Sigmoid colon (tissue), 7 donors: ENCODE data around the gene FTO. TPM values are rescaled to one million over a fixed set of nuclear protein-coding genes. Genes with fewer than 3 reads are reported as not detected.

Experiments used
- DNase-seq: peaks from one replicate; pipeline ENCODE4 v3.0.0-alpha.2; 2019
- H3K27ac ChIP-seq, 4 donors: fragments of 200-600 bp; sonication (generic); one replicate each; pipeline ENCODE4 v1.5.1; 2016 to 2019; ENCODE audit warnings: mild to moderate bottlenecking in 1 of 4
- H3K27me3 ChIP-seq, 3 donors: fragments of 200-600 bp; sonication (generic); one replicate each; pipeline ENCODE4 v1.5.1; 2019; ENCODE audit warnings: mild to moderate bottlenecking in 1 of 3
- H3K36me3 ChIP-seq, 4 donors: fragments of 200-600 bp; sonication (generic); one replicate each; pipeline ENCODE4 v1.5.1; 2016 to 2019
- H3K4me1 ChIP-seq, 4 donors: fragments of 200-600 bp; sonication (generic); one replicate each; pipeline ENCODE4 v1.5.1; 2017 to 2019
- H3K4me3 ChIP-seq, 4 donors: fragments of 200-600 bp; sonication (generic); one replicate each; pipeline ENCODE4 v1.5.1; 2017 to 2019; ENCODE audit warnings: mild to moderate bottlenecking in 2 of 4, moderate library complexity in 1 of 4
- H3K9me3 ChIP-seq, 4 donors: fragments of 200-600 bp in 3 of 4; sonication (generic) in 3 of 4; one replicate each; pipeline versions ENCODE4 v1.5.1 to v1.6.1; 2013 to 2019
- CTCF ChIP-seq, 4 experiments: fragments of 450-650 bp in 3 of 4; fragments of 200-600 bp in 1 of 4; IDR thresholded peaks; one replicate each; pipeline ENCODE4 v1.5.1; 2016 to 2019; ENCODE audit warnings: antibody characterized with exemption in 4 of 4, mild to moderate bottlenecking in 3 of 4, moderate library complexity in 2 of 4
- EP300 ChIP-seq, 4 donors: sonication (generic); formaldehyde crosslinking; IDR thresholded peaks; one replicate each; pipeline ENCODE4 v1.6.1; 2017; ENCODE audit warnings: antibody characterized with exemption in 4 of 4
- POLR2A ChIP-seq, 2 donors: fragments of 450-650 bp; IDR thresholded peaks; one replicate each; pipeline ENCODE4 v1.6.1; 2016; ENCODE audit warnings: antibody characterized with exemption in 2 of 2, mild to moderate bottlenecking in 2 of 2, moderate library complexity in 2 of 2
- POLR2AphosphoS5 ChIP-seq, 4 donors: sonication (generic); formaldehyde crosslinking; IDR thresholded peaks; one replicate each; pipeline ENCODE4 v1.6.1; 2017; ENCODE audit warnings: antibody characterized with exemption in 4 of 4
- WGBS, 2 donors: extraction: QIAGEN DNeasy Blood & Tissue Kit; methylation state at CpG; one replicate each; pipeline ENCODE4 v1.1.7; 2013; 5-methylcytosine and 5-hydroxymethylcytosine counted together
- intact Hi-C: fragments of 100-400 bp; cut with DNase I; formaldehyde crosslinking; loops from one replicate; pipeline ENCODE4 v1.15.1; 2023
- polyA plus RNA-seq, 3 donors: library from polyadenylated mRNA; stranded (reverse); fragments of 200-250 nt; gene quantifications; one replicate each; pipeline ENCODE4 v1.2.3, GENCODE V29; 2013
- total RNA-seq, 4 donors: library from RNA; depleted of rRNA; stranded (reverse); fragments of >200 nt; gene quantifications; one replicate each; pipeline ENCODE4 v1.1.0, GENCODE V29; 2016
- donor health status: healthy with polysubstance abuse.
- donor health status: Bipolar disorder and iron deficiency.
- donor health status: healthy.

Gene FTO
- total and polyA plus RNA-seq, 7 donors: 9.9 to 97.2 (median 77.8) TPM

GRCh38 chr16:53744449-53744848 lies 40.5 kb downstream of the FTO start:
- intact Hi-C loops: no loop called here
- Histone ChIP-seq H3K27me3 (no peaks in the 10 kb centered on the region), H3K4me3 (no peak overlapping the region), H3K9me3 (no peaks in the 10 kb centered on the region), H3K27ac (no peak overlapping the region), H3K4me1 (peaks cover 0 to 35% (median 24%) of the 10 kb centered on the region in 4 donors), H3K36me3 (no peaks in the 10 kb centered on the region)
- 13 to 38% methylated on average over 3 of the region's 3 CpGs for WGBS, 2 donors
- TF ChIP-seq EP300 (IDR thresholded peaks at IDR 0.05) (no peak), POLR2A (IDR thresholded peaks at IDR 0.05) (no peak), POLR2AphosphoS5 (IDR thresholded peaks at IDR 0.05) (no peak), CTCF (IDR thresholded peaks at IDR 0.05) (no peak)
- DNase-seq: no peak

- intact Hi-C loops: no loop called here
- Histone ChIP-seq H3K4me3 (no peak overlapping the region), H3K27ac (peak overlapping the region in 1 of 4 donors; percentile 17), H3K27me3 (no peaks in the 10 kb centered on the region), H3K9me3 (no peaks in the 10 kb centered on the region), H3K4me1 (peaks cover 0 to 35% (median 24%) of the 10 kb centered on the region in 4 donors), H3K36me3 (no peaks in the 10 kb centered on the region)
- TF ChIP-seq POLR2A (IDR thresholded peaks at IDR 0.05): no peak
- no peak for TF ChIP-seq CTCF (IDR thresholded peaks at IDR 0.05)
- TF ChIP-seq POLR2AphosphoS5 (IDR thresholded peaks at IDR 0.05): no peak
- no peak for TF ChIP-seq EP300 (IDR thresholded peaks at IDR 0.05)
- 34 to 56% methylated on average over 3 of the region's 3 CpGs for WGBS, 2 donors
- no peak for DNase-seq
Measured at GRCh38 chr16:53745086-53745485, 41.1 kb downstream of the FTO start.

DNA sequence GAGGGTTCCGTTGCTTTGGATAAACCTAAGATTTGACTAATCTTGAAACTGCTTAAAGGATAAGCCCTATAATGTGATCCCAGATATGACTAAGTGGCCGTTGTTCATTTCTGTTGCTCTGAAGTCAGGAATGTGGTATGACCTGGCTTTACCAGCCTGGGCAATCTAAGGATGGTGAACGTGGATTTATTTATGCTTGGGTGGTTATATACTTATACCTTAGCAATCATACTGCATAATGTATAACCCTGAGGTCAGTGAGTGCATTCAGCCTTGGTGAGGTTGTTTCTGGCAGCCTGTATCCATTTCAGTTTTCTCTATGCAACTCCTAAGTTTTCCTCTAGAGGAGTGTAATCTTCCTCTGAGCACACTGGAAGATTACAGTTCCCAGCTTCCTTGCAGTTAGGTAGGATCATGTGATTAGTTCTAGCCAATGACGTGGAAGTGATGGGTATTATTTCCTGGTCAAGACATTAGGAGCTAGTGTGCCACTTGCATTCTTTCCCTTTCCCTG lies 41.9 kb downstream of the FTO start:
- Histone ChIP-seq H3K27me3 (no peaks in the 10 kb centered on the region), H3K4me3 (no peak overlapping the region), H3K36me3 (no peaks in the 10 kb centered on the region), H3K9me3 (no peaks in the 10 kb centered on the region), H3K4me1 (peaks cover 0 to 30% (median 24%) of the 10 kb centered on the region in 4 donors), H3K27ac (peak overlapping the region in 1 of 4 donors; percentile 17)
- no peak for DNase-seq
- TF ChIP-seq EP300 (IDR thresholded peaks at IDR 0.05) (no peak), CTCF (IDR thresholded peaks at IDR 0.05) (no peak), POLR2AphosphoS5 (IDR thresholded peaks at IDR 0.05) (no peak), POLR2A (IDR thresholded peaks at IDR 0.05) (no peak)
- 43 to 72% methylated on average over 4 of the region's 4 CpGs for WGBS, 2 donors
- intact Hi-C loops: no loop called here

DNA sequence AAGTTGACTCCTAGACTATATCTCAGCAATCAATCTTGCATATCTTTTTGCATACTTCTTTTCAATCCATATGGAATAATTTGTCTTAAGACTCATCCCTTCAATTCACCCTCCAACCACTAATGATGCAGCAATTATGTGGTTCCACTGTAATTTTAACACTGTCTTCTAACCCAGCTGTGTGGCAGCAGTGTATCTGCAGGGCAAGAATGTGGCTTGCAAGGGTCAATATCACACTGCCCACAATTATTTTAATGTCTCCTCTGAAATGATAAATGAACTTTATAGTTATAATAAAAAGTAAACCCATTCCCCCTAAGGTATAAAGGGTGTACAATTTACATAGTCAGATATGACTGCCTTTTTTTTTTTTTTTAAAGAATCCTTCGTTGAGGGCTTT lies 48.6 kb downstream of the FTO start:
- no peak for DNase-seq
- no peaks in the 10 kb centered on the region for H3K27me3 ChIP-seq
- no peak overlapping the region for H3K27ac ChIP-seq
- no peaks in the 10 kb centered on the region for H3K36me3 ChIP-seq
- peaks cover 0 to 44% (median 35%) of the 10 kb centered on the region in 4 donors for H3K4me1 ChIP-seq
- no peaks in the 10 kb centered on the region for H3K9me3 ChIP-seq
- H3K4me3 ChIP-seq: no peak overlapping the region
- intact Hi-C loops: no loop called here
- TF ChIP-seq POLR2AphosphoS5 (IDR thresholded peaks at IDR 0.05) (no peak), EP300 (IDR thresholded peaks at IDR 0.05) (no peak), CTCF (IDR thresholded peaks at IDR 0.05) (no peak), POLR2A (IDR thresholded peaks at IDR 0.05) (no peak)
- 22 to 53% methylated on average over 1 of the region's 1 CpG for WGBS, 2 donors

GRCh38 chr16:53753431-53753830 lies 49.5 kb downstream of the FTO start:
- no peak for DNase-seq
- no peak overlapping the region for H3K27ac ChIP-seq
- no peak overlapping the region for H3K4me3 ChIP-seq
- WGBS, 2 donors: 73 to 74% methylated on average over 1 of the region's 1 CpG
- TF ChIP-seq CTCF (IDR thresholded peaks at IDR 0.05): no peak
- TF ChIP-seq EP300 (IDR thresholded peaks at IDR 0.05): no peak
- no peak for TF ChIP-seq POLR2AphosphoS5 (IDR thresholded peaks at IDR 0.05)
- no peak for TF ChIP-seq POLR2A (IDR thresholded peaks at IDR 0.05)
- H3K36me3 ChIP-seq: no peaks in the 10 kb centered on the region
- intact Hi-C loops: no loop called here
- H3K9me3 ChIP-seq: no peaks in the 10 kb centered on the region
- peaks cover 0 to 49% (median 35%) of the 10 kb centered on the region in 4 donors for H3K4me1 ChIP-seq
- H3K27me3 ChIP-seq: no peaks in the 10 kb centered on the region
